Smooth muscle cell (in vitro differentiated cells): Measurements from ENCODE around the gene TAF8. TPM values are rescaled to one million over a fixed set of nuclear protein-coding genes. Genes with fewer than 3 reads are reported as not detected.
"Not testable (repeated sequence)": the region's sequence is repeated elsewhere in the genome, so short reads cannot be mapped to it uniquely, and the experiment has no call there.

Source experiments
- DNase-seq: peaks from one replicate; lab custom pipeline; 2025; ENCODE audit not compliant: unreplicated experiment; lab: John Stamatoyannopoulos, UW
- H2AFZ ChIP-seq: fragments of 200-600 bp; sonication (generic); 2 replicates; pipeline ENCODE4 v1.6.0; 2016; ENCODE audit warnings: antibody characterized with exemption, low read depth, mild to moderate bottlenecking
- H3F3A ChIP-seq: fragments of 200-600 bp; sonication (generic); 2 replicates; pipeline ENCODE4 v1.6.0; 2017; ENCODE audit warnings: antibody characterized with exemption, low read depth
- H3K27ac ChIP-seq: fragments of 200-600 bp; sonication (generic); 2 replicates; pipeline ENCODE4 v1.5.1; 2016; ENCODE audit warnings: low read depth, mild to moderate bottlenecking
- H3K27me3 ChIP-seq: fragments of 200-600 bp; sonication (generic); 2 replicates; pipeline ENCODE4 v1.6.1; 2016; ENCODE audit warnings: low read depth, mild to moderate bottlenecking
- H3K36me3 ChIP-seq: fragments of 200-600 bp; sonication (generic); 2 replicates; pipeline ENCODE4 v1.5.1; 2016; ENCODE audit warnings: low read depth
- H3K4me1 ChIP-seq: fragments of 200-600 bp; sonication (generic); 2 replicates; pipeline ENCODE4 v1.5.1; 2016; ENCODE audit warnings: low read depth
- H3K4me2 ChIP-seq: fragments of 200-600 bp; sonication (generic); 2 replicates; pipeline ENCODE4 v1.6.0; 2016; ENCODE audit warnings: mild to moderate bottlenecking
- H3K4me3 ChIP-seq: fragments of 200-600 bp; sonication (generic); 2 replicates; pipeline ENCODE4 v1.5.1; 2016; ENCODE audit warnings: mild to moderate bottlenecking
- H3K79me2 ChIP-seq: fragments of 200-600 bp; sonication (generic); 2 replicates; pipeline ENCODE4 v1.6.0; 2016; ENCODE audit warnings: low read depth, mild to moderate bottlenecking
- H3K9ac ChIP-seq: fragments of 200-600 bp; sonication (generic); 2 replicates; pipeline ENCODE4 v1.6.0; 2016; ENCODE audit warnings: low read depth
- H3K9me3 ChIP-seq: fragments of 200-600 bp; sonication (generic); replicated peaks from 2 replicates; pipeline ENCODE4 v1.5.1; 2016; ENCODE audit warnings: low read depth
- H4K20me1 ChIP-seq: fragments of 200-600 bp; sonication (generic); 2 replicates; pipeline ENCODE4 v1.6.0; 2016; ENCODE audit warnings: low read depth
- CTCF ChIP-seq: fragments of 200-600 bp; sonication (generic); IDR thresholded peaks from 2 replicates; pipeline ENCODE4 v1.5.1; 2017; ENCODE audit warnings: borderline replicate concordance, mild to moderate bottlenecking, antibody characterized with exemption; ENCODE audit not compliant: insufficient read depth, poor library complexity, severe bottlenecking
- WGBS: methylation state at CpG from one replicate; pipeline ENCODE4 v1.1.7; 2016; ENCODE audit warnings: low lambda C conversion rate; 5-methylcytosine and 5-hydroxymethylcytosine counted together
- polyA plus RNA-seq: library from polyadenylated mRNA; unstranded; fragments of >200 nt; fragmentation: Nextera tagmentation; extraction: Ambion mirVana; gene quantifications from 2 replicates; pipeline ENCODE4 v1.2.1, GENCODE V29; 2016
- total RNA-seq: library from RNA; depleted of rRNA; stranded (reverse); fragments of >200 nt; gene quantifications from 2 replicates; pipeline ENCODE4 v1.2.3, GENCODE V29; 2014

The TAF8 gene
- total and polyA plus RNA-seq, 2 experiments from 2014 or later, result 8.1 to 9.8 TPM

- no peak overlapping the region for H2AFZ ChIP-seq
- H4K20me1 ChIP-seq, result no peaks in the 10 kb centered on the region
- no peak overlapping the region for H3K9ac ChIP-seq
- WGBS, result 97% methylated on average over 3 of the region's 3 CpGs
- H3K4me2 ChIP-seq, result no peak overlapping the region
- no peaks in the 10 kb centered on the region for H3K27me3 ChIP-seq
- H3K79me2 ChIP-seq, result no peaks in the 10 kb centered on the region
- H3K27ac ChIP-seq, result no peak overlapping the region
- H3K4me3 ChIP-seq, result no peak overlapping the region
- no peaks in the 10 kb centered on the region for H3F3A ChIP-seq
- no peaks in the 10 kb centered on the region for H3K36me3 ChIP-seq
- peaks cover 3% of the 10 kb centered on the region for H3K4me1 ChIP-seq
- no peak for DNase-seq
- no peaks in the 10 kb centered on the region for H3K9me3 ChIP-seq
- TF ChIP-seq CTCF, result no peak
Measured at GRCh38 chr6:42029881-42030280, 20.4 kb upstream of the TAF8 start.

GRCh38 chr6:42030585-42031506 is 19.5 kb upstream of the TAF8 start:
- H3K4me3 ChIP-seq, result no peak overlapping the region
- DNase-seq, result no peak
- peak overlapping the region; percentile 43 for H2AFZ ChIP-seq
- WGBS, result 62% methylated on average over 14 of the region's 14 CpGs
- H3K4me2 ChIP-seq, result peak overlapping the region; percentile 17
- H3K27ac ChIP-seq, result no peak overlapping the region
- no peak for TF ChIP-seq CTCF
- no peak overlapping the region for H3K9ac ChIP-seq
- H3K36me3 ChIP-seq, result no peaks in the 10 kb centered on the region
- no peaks in the 10 kb centered on the region for H4K20me1 ChIP-seq
- H3F3A ChIP-seq, result no peaks in the 10 kb centered on the region
- no peaks in the 10 kb centered on the region for H3K9me3 ChIP-seq
- peaks cover 3% of the 10 kb centered on the region for H3K4me1 ChIP-seq
- H3K27me3 ChIP-seq, result no peaks in the 10 kb centered on the region
- no peaks in the 10 kb centered on the region for H3K79me2 ChIP-seq

GRCh38 chr6:42032366-42032765 is 18.0 kb upstream of the TAF8 start:
- no peaks in the 10 kb centered on the region for H3F3A ChIP-seq
- no peak overlapping the region for H3K27ac ChIP-seq
- no peak overlapping the region for H3K4me2 ChIP-seq
- no peak overlapping the region for H3K9ac ChIP-seq
- no peaks in the 10 kb centered on the region for H3K79me2 ChIP-seq
- H2AFZ ChIP-seq, result no peak overlapping the region
- no peak overlapping the region for H3K4me3 ChIP-seq
- no peak for TF ChIP-seq CTCF
- no peaks in the 10 kb centered on the region for H3K36me3 ChIP-seq
- H3K27me3 ChIP-seq, result no peaks in the 10 kb centered on the region
- H4K20me1 ChIP-seq, result no peaks in the 10 kb centered on the region
- H3K4me1 ChIP-seq, result peaks cover 3% of the 10 kb centered on the region
- no peaks in the 10 kb centered on the region for H3K9me3 ChIP-seq
- WGBS, result 97% methylated on average over 6 of the region's 6 CpGs
- no peak for DNase-seq

- H2AFZ ChIP-seq, H3K36me3 ChIP-seq, H3K9ac ChIP-seq, H4K20me1 ChIP-seq, DNase-seq, H3K27me3 ChIP-seq, H3F3A ChIP-seq, H3K79me2 ChIP-seq, H3K27ac ChIP-seq, H3K4me2 ChIP-seq, H3K4me3 ChIP-seq, H3K4me1 ChIP-seq, H3K9me3 ChIP-seq: not testable (repeated sequence)
- WGBS, result 94% methylated on average over 15 of the region's 15 CpGs
Measured at GRCh38 chr6:42037669-42038068, 12.7 kb upstream of the TAF8 start.
